Osteoblast (primary cell): ENCODE results near the gene PDPR. TPM values are rescaled to one million over a fixed set of nuclear protein-coding genes. Genes with fewer than 3 reads are reported as not detected.
"Not testable (repeated sequence)": the region's sequence is repeated elsewhere in the genome, so short reads cannot be mapped to it uniquely, and the experiment has no call there.

ENCODE experiments used
- DNase-seq: peaks from one replicate; pipeline ENCODE4 v3.0.0; 2011; ENCODE audit warnings: low spot score, mixed read lengths; ENCODE audit not compliant: insufficient read length; ENCODE audit errors: missing footprints
- H2AFZ ChIP-seq: 2 replicates; pipeline ENCODE4 v1.6.0; 2011; ENCODE audit warnings: mild to moderate bottlenecking, low read length
- H3K27ac ChIP-seq: 2 replicates; pipeline ENCODE4 v1.5.1; 2011; ENCODE audit warnings: mild to moderate bottlenecking, low read depth, low read length, moderate library complexity
- H3K27me3 ChIP-seq: 2 replicates; pipeline ENCODE4 v1.6.0; 2012; ENCODE audit warnings: mild to moderate bottlenecking, control low read depth, inconsistent platforms, low read length, moderate library complexity; ENCODE audit not compliant: insufficient read depth
- H3K36me3 ChIP-seq: 2 replicates; pipeline ENCODE4 v1.5.1; 2011; ENCODE audit warnings: mild to moderate bottlenecking, low read length, control low read depth, moderate library complexity; ENCODE audit not compliant: insufficient read depth
- H3K4me1 ChIP-seq: 2 replicates; pipeline ENCODE4 v1.5.1; 2011; ENCODE audit warnings: mild to moderate bottlenecking, low read length, control low read depth, moderate library complexity; ENCODE audit not compliant: insufficient read depth
- H3K4me2 ChIP-seq: 2 replicates; pipeline ENCODE4 v1.6.0; 2011; ENCODE audit warnings: mild to moderate bottlenecking, low read length; ENCODE audit not compliant: insufficient read depth
- H3K4me3 ChIP-seq: fragments of 200-600 bp; sonication (generic); 3 replicates; pipeline ENCODE4 v1.5.1; 2012; ENCODE audit warnings: mild to moderate bottlenecking, low read length, inconsistent platforms; ENCODE audit not compliant: insufficient read depth
- H3K79me2 ChIP-seq: 2 replicates; pipeline ENCODE4 v1.6.0; 2012; ENCODE audit warnings: mild to moderate bottlenecking, low read length, control low read depth, inconsistent platforms; ENCODE audit not compliant: insufficient read depth
- H3K9me3 ChIP-seq: 2 replicates; pipeline ENCODE4 v1.5.1; 2011; ENCODE audit warnings: low read depth, low read length, control low read depth
- H4K20me1 ChIP-seq: 2 replicates; pipeline ENCODE4 v1.6.0; 2012; ENCODE audit warnings: mild to moderate bottlenecking, low read length, control low read depth; ENCODE audit not compliant: insufficient read depth
- CTCF ChIP-seq: IDR thresholded peaks from 2 replicates; pipeline ENCODE4 v1.5.1; 2011; ENCODE audit warnings: mild to moderate bottlenecking, low read depth, low read length, moderate library complexity; ENCODE audit errors: extremely low read depth
- total RNA-seq: library from RNA; depleted of rRNA; stranded (reverse); fragments of >200 nt; gene quantifications from 2 replicates; pipeline ENCODE4 v1.2.3, GENCODE V29; 2012

The PDPR gene
- total RNA-seq, 1 donor = 23.2 TPM

- H3K27me3 ChIP-seq, H3K27ac ChIP-seq, H3K4me2 ChIP-seq, H3K4me1 ChIP-seq, DNase-seq, H2AFZ ChIP-seq, H4K20me1 ChIP-seq, H3K4me3 ChIP-seq, H3K9me3 ChIP-seq, H3K79me2 ChIP-seq: not testable (repeated sequence)
- peaks cover 12% of the 10 kb centered on the region for H3K36me3 ChIP-seq
These were observed 29.2 kb downstream of the PDPR start for GRCh38 chr16:70143231-70143895.

GRCh38 chr16:70147853-70148252 is 33.7 kb downstream of the PDPR start:
- not testable (repeated sequence) for H3K4me2 ChIP-seq, H2AFZ ChIP-seq, H4K20me1 ChIP-seq, H3K79me2 ChIP-seq, H3K4me1 ChIP-seq, H3K27ac ChIP-seq, H3K9me3 ChIP-seq, H3K4me3 ChIP-seq, H3K27me3 ChIP-seq, DNase-seq
- peaks cover 39% of the 10 kb centered on the region for H3K36me3 ChIP-seq

GRCh38 chr16:70148453-70148852 is 34.3 kb downstream of the PDPR start:
- not testable (repeated sequence) for H3K79me2 ChIP-seq, H3K27me3 ChIP-seq, H3K4me3 ChIP-seq, H3K4me2 ChIP-seq, H2AFZ ChIP-seq, DNase-seq, H4K20me1 ChIP-seq, H3K9me3 ChIP-seq, H3K27ac ChIP-seq, H3K4me1 ChIP-seq
- peaks cover 39% of the 10 kb centered on the region for H3K36me3 ChIP-seq

GRCh38 chr16:70149296-70149695 is 35.2 kb downstream of the PDPR start:
- DNase-seq, H3K9me3 ChIP-seq, H3K4me1 ChIP-seq, H2AFZ ChIP-seq, H4K20me1 ChIP-seq, H3K4me3 ChIP-seq, H3K79me2 ChIP-seq, H3K4me2 ChIP-seq, H3K27ac ChIP-seq, H3K27me3 ChIP-seq: not testable (repeated sequence)
- peaks cover 42% of the 10 kb centered on the region for H3K36me3 ChIP-seq

GRCh38 chr16:70151391-70151790 is 37.3 kb downstream of the PDPR start:
- Histone ChIP-seq H3K4me1 (peaks cover 3% of the 10 kb centered on the region), H2AFZ (no peak overlapping the region), H4K20me1 (peaks cover under 1% of the 10 kb centered on the region), H3K4me3 (no peak overlapping the region), H3K36me3 (peaks cover 49% of the 10 kb centered on the region), H3K9me3 (no peaks in the 10 kb centered on the region), H3K27ac (no peak overlapping the region), H3K4me2 (no peak overlapping the region), H3K27me3 (no peaks in the 10 kb centered on the region), H3K79me2 (no peaks in the 10 kb centered on the region)
- peak; percentile 42 for DNase-seq
- no peak for TF ChIP-seq CTCF

GRCh38 chr16:70151941-70152509 is 37.9 kb downstream of the PDPR start:
- Histone ChIP-seq H3K27ac (no peak overlapping the region), H3K79me2 (no peaks in the 10 kb centered on the region)

More at GRCh38 chr16:70151941-70152509, 37.9 kb downstream of the PDPR start:
- no peak overlapping the region for H3K4me2 ChIP-seq
- H3K36me3 ChIP-seq = peaks cover 55% of the 10 kb centered on the region
- TF ChIP-seq CTCF = no peak
- H3K9me3 ChIP-seq = no peaks in the 10 kb centered on the region
- H3K4me1 ChIP-seq = peaks cover 3% of the 10 kb centered on the region
- no peak overlapping the region for H2AFZ ChIP-seq
- no peaks in the 10 kb centered on the region for H3K27me3 ChIP-seq
- peaks cover 2% of the 10 kb centered on the region for H4K20me1 ChIP-seq
- DNase-seq = no peak
- no peak overlapping the region for H3K4me3 ChIP-seq
